ENCODE measurements around the gene VPS36.

Gene VPS36

GRCh38 chr13:52385870-52386269 lies 64.6 kb downstream of the VPS36 start:
- H3K4me1 ChIP-seq (ENCODE audit: insufficient read depth, low read length, poor library complexity, severe bottlenecking), result no peaks in the 10 kb centered on the region

GRCh38 chr13:52383366-52383765 lies 67.1 kb downstream of the VPS36 start:
- Histone ChIP-seq H3K9me2 (replicated peaks; ENCODE audit: low read depth, low read length) (no peaks in the 10 kb centered on the region), H3K4me3 (ENCODE audit: low read length, poor library complexity, severe bottlenecking) (no peak overlapping the region), H3K4me2 (ENCODE audit: low read depth, low read length, poor library complexity, severe bottlenecking) (no peak overlapping the region), H2AFZ (ENCODE audit: low read length) (no peak overlapping the region), H3K27me3 (ENCODE audit: insufficient read depth, low read length, poor library complexity, severe bottlenecking) (no peaks in the 10 kb centered on the region), H3K79me2 (ENCODE audit: insufficient read depth, low read length) (no peaks in the 10 kb centered on the region), H3K9me3 (ENCODE audit: insufficient read depth, low read depth, low read length) (no peaks in the 10 kb centered on the region), H3K36me3 (ENCODE audit: insufficient read depth, low read length) (no peaks in the 10 kb centered on the region), H3K4me1 (ENCODE audit: insufficient read depth, low read length, poor library complexity, severe bottlenecking) (no peaks in the 10 kb centered on the region), H4K20me1 (ENCODE audit: insufficient read depth, low read length, poor library complexity, severe bottlenecking) (no peaks in the 10 kb centered on the region), H3K9ac (ENCODE audit: low read depth, low read length, poor library complexity, severe bottlenecking) (no peak overlapping the region), H3F3A (ENCODE audit: low read depth) (no peaks in the 10 kb centered on the region)
- TF ChIP-seq CTCF (conservative IDR thresholded peaks at IDR 0.05; ENCODE audit: low read length) (no peak), EZH2phosphoT487 (IDR thresholded peaks at IDR 0.05; ENCODE audit: borderline replicate concordance) (no peak)

More at GRCh38 chr13:52385870-52386269, 64.6 kb downstream of the VPS36 start:
- TF ChIP-seq EZH2phosphoT487 (IDR thresholded peaks at IDR 0.05; ENCODE audit: borderline replicate concordance), result no peak
- no peak for TF ChIP-seq CTCF (conservative IDR thresholded peaks at IDR 0.05; ENCODE audit: low read length)
- no peaks in the 10 kb centered on the region for H4K20me1 ChIP-seq (ENCODE audit: insufficient read depth, low read length, poor library complexity, severe bottlenecking)
- H2AFZ ChIP-seq (ENCODE audit: low read length), result no peak overlapping the region
- no peaks in the 10 kb centered on the region for H3K36me3 ChIP-seq (ENCODE audit: insufficient read depth, low read length)
- H3K79me2 ChIP-seq (ENCODE audit: insufficient read depth, low read length), result no peaks in the 10 kb centered on the region
- no peak overlapping the region for H3K9ac ChIP-seq (ENCODE audit: low read depth, low read length, poor library complexity, severe bottlenecking)
- H3K4me3 ChIP-seq (ENCODE audit: low read length, poor library complexity, severe bottlenecking), result no peak overlapping the region
- no peaks in the 10 kb centered on the region for H3K9me2 ChIP-seq (replicated peaks; ENCODE audit: low read depth, low read length)
- no peak overlapping the region for H3K4me2 ChIP-seq (ENCODE audit: low read depth, low read length, poor library complexity, severe bottlenecking)
- no peaks in the 10 kb centered on the region for H3K27me3 ChIP-seq (ENCODE audit: insufficient read depth, low read length, poor library complexity, severe bottlenecking)
- no peaks in the 10 kb centered on the region for H3K9me3 ChIP-seq (ENCODE audit: insufficient read depth, low read depth, low read length)
- H3F3A ChIP-seq (ENCODE audit: low read depth), result no peaks in the 10 kb centered on the region

- H3F3A ChIP-seq (ENCODE audit: low read depth), result no peaks in the 10 kb centered on the region
- no peak overlapping the region for H2AFZ ChIP-seq (ENCODE audit: low read length)
- H3K4me3 ChIP-seq (ENCODE audit: low read length, poor library complexity, severe bottlenecking), result no peak overlapping the region
- no peaks in the 10 kb centered on the region for H3K9me2 ChIP-seq (replicated peaks; ENCODE audit: low read depth, low read length)
- no peaks in the 10 kb centered on the region for H3K79me2 ChIP-seq (ENCODE audit: insufficient read depth, low read length)
- no peak overlapping the region for H3K9ac ChIP-seq (ENCODE audit: low read depth, low read length, poor library complexity, severe bottlenecking)
- no peaks in the 10 kb centered on the region for H4K20me1 ChIP-seq (ENCODE audit: insufficient read depth, low read length, poor library complexity, severe bottlenecking)
- H3K4me1 ChIP-seq (ENCODE audit: insufficient read depth, low read length, poor library complexity, severe bottlenecking), result no peaks in the 10 kb centered on the region
- TF ChIP-seq EZH2phosphoT487 (IDR thresholded peaks at IDR 0.05; ENCODE audit: borderline replicate concordance) (no peak), CTCF (conservative IDR thresholded peaks at IDR 0.05; ENCODE audit: low read length) (no peak)
- H3K27me3 ChIP-seq (ENCODE audit: insufficient read depth, low read length, poor library complexity, severe bottlenecking), result no peaks in the 10 kb centered on the region
- H3K4me2 ChIP-seq (ENCODE audit: low read depth, low read length, poor library complexity, severe bottlenecking), result no peak overlapping the region
- no peaks in the 10 kb centered on the region for H3K36me3 ChIP-seq (ENCODE audit: insufficient read depth, low read length)
- H3K9me3 ChIP-seq (ENCODE audit: insufficient read depth, low read depth, low read length), result no peaks in the 10 kb centered on the region
Measured at GRCh38 chr13:52378312-52378711, 72.1 kb downstream of the VPS36 start.
